ENCODE measurements around the gene LTBP3. TPM values are rescaled to one million over a fixed set of nuclear protein-coding genes. Genes with fewer than 3 reads are reported as not detected.
"Not testable (repeated sequence)": the region's sequence is repeated elsewhere in the genome, so short reads cannot be mapped to it uniquely, and the experiment has no call there.

Gene LTBP3
- total RNA-seq, 1 experiment from 2014 or later, result 10.6 TPM

DNA sequence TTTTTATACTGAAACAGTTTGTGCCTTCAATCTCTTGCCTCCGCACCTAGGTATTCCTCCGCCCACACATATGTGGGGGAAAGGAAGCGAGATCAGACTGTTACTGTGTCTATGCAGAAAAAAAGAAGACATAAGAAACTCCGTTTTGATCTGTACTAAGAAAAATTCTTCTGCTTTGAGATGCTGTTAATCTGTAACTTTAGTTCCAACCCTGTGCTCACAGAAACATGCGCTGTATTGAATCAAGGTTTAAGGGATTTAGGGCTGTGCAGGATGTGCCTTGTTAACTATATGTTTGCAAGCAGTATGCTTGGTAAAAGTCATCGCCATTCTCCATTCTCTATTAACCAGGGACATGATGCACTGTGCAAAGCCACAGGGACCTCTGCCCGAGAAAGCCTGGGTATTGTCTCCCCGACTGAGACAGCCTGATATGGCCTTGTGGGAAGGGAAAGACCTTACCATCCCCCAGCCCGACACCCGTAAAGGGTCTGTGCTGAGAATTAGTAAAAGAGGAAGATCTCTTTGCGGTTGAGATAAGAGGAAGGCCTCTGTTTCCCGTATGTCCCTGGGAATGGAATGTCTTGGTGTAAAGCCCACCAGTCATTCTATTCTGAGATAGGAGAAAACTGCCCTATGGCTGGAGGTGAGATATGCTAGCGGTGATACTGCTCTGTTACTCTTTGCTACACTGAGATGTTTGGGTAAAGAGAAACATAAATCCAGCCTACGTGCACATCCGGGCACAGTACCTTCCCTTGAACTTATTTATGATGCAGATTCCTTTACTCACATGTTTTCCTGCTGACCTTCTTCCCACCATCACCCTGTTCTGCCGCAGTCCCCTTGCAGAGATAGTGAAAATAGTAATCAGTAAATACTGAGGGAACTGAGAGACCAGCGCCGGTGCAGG lies 35.2 kb downstream of the LTBP3 start:
- WGBS (ENCODE audit: extremely low coverage, insufficient read length, low lambda C conversion rate), result no CpG with 5 or more reads among the region's 18 CpGs

GRCh38 chr11:65521777-65522521 lies 36.2 kb downstream of the LTBP3 start:
- not testable (repeated sequence) for H3K18ac ChIP-seq (ENCODE audit: insufficient read length, low read depth, low read length); H3K79me1 ChIP-seq (ENCODE audit: insufficient read depth, low read depth, low read length, poor library complexity, severe bottlenecking); H3K27ac ChIP-seq (ENCODE audit: insufficient read length, low read depth, low read length); H3K27ac Mint-ChIP-seq; H3T11ph ChIP-seq (ENCODE audit: low read length); H3K9me3 ChIP-seq (ENCODE audit: control insufficient read depth, low read depth, low read length); H3K4ac ChIP-seq (ENCODE audit: low read depth, low read length); H3K27me3 ChIP-seq (ENCODE audit: insufficient read depth, low read length); H3K23me2 ChIP-seq (ENCODE audit: insufficient read length, low read depth, low read length, poor library complexity, severe bottlenecking); H4K5ac ChIP-seq (ENCODE audit: insufficient read length, low read depth, low read length); H2BK5ac ChIP-seq (ENCODE audit: insufficient read length, low read length); H3K4me1 ChIP-seq (ENCODE audit: insufficient read depth, low read length); H3K36me3 Mint-ChIP-seq (ENCODE audit: insufficient read depth in 1 of 3, low read depth in 3 of 3); H3K9me3 Mint-ChIP-seq; H3K23ac ChIP-seq (ENCODE audit: insufficient read length, low read depth, low read length); H2BK20ac ChIP-seq (ENCODE audit: low read depth, low read length, poor library complexity, severe bottlenecking); H2BK120ac ChIP-seq (ENCODE audit: low read depth, low read length, poor library complexity, severe bottlenecking); H3K9ac ChIP-seq (ENCODE audit: extremely low read depth, insufficient read length, low read length); H2AFZ ChIP-seq (ENCODE audit: low read length); DNase-seq; H3K79me2 ChIP-seq (ENCODE audit: insufficient read depth, low read length); H4K20me1 ChIP-seq (ENCODE audit: control insufficient read depth, insufficient read depth, insufficient read length); H3K14ac ChIP-seq (ENCODE audit: insufficient read depth, low read length); H2BK12ac ChIP-seq (ENCODE audit: insufficient read length, low read depth, low read length); H3K56ac ChIP-seq (ENCODE audit: insufficient read length, low read depth, low read length); H3K4me3 Mint-ChIP-seq; H4K91ac ChIP-seq (ENCODE audit: insufficient read length, low read depth, low read length); H4K8ac ChIP-seq (replicated peaks; ENCODE audit: insufficient read length, low read depth, low read length); H2AK5ac ChIP-seq (ENCODE audit: insufficient read length, low read length); H3K4me2 ChIP-seq (ENCODE audit: insufficient read depth, insufficient read length, low read length); H2BK15ac ChIP-seq (ENCODE audit: low read depth, low read length)
- Mint-ChIP-seq H3K27me3 (ENCODE audit: low read depth) (peaks cover 18% of the 10 kb centered on the region), H3K4me1 (peaks cover 24 to 34% of the 10 kb centered on the region in 2 experiments)
- WGBS (ENCODE audit: extremely low coverage, insufficient read length, low lambda C conversion rate), result no CpG with 5 or more reads among the region's 20 CpGs

More for the DNA sequence above, 35.2 kb downstream of the LTBP3 start:
- not testable (repeated sequence) for H3K27me3 ChIP-seq (ENCODE audit: insufficient read depth, low read length); H4K8ac ChIP-seq (replicated peaks; ENCODE audit: insufficient read length, low read depth, low read length); H2BK5ac ChIP-seq (ENCODE audit: insufficient read length, low read length); H3K4ac ChIP-seq (ENCODE audit: low read depth, low read length); H4K5ac ChIP-seq (ENCODE audit: insufficient read length, low read depth, low read length); H3K23me2 ChIP-seq (ENCODE audit: insufficient read length, low read depth, low read length, poor library complexity, severe bottlenecking); H2BK15ac ChIP-seq (ENCODE audit: low read depth, low read length); H4K91ac ChIP-seq (ENCODE audit: insufficient read length, low read depth, low read length); H3K23ac ChIP-seq (ENCODE audit: insufficient read length, low read depth, low read length); H3K4me3 Mint-ChIP-seq; H2BK20ac ChIP-seq (ENCODE audit: low read depth, low read length, poor library complexity, severe bottlenecking); H3K4me1 ChIP-seq (ENCODE audit: insufficient read depth, low read length); H2AFZ ChIP-seq (ENCODE audit: low read length); H3K9me3 ChIP-seq (ENCODE audit: control insufficient read depth, low read depth, low read length); H4K20me1 ChIP-seq (ENCODE audit: control insufficient read depth, insufficient read depth, insufficient read length); H3K79me2 ChIP-seq (ENCODE audit: insufficient read depth, low read length); H2BK120ac ChIP-seq (ENCODE audit: low read depth, low read length, poor library complexity, severe bottlenecking); H3K4me2 ChIP-seq (ENCODE audit: insufficient read depth, insufficient read length, low read length); H3K9ac ChIP-seq (ENCODE audit: extremely low read depth, insufficient read length, low read length); H3K18ac ChIP-seq (ENCODE audit: insufficient read length, low read depth, low read length); H3K14ac ChIP-seq (ENCODE audit: insufficient read depth, low read length); H3K56ac ChIP-seq (ENCODE audit: insufficient read length, low read depth, low read length); DNase-seq; H3K9me3 Mint-ChIP-seq; H2AK5ac ChIP-seq (ENCODE audit: insufficient read length, low read length); H3T11ph ChIP-seq (ENCODE audit: low read length); H3K27ac Mint-ChIP-seq; H3K27ac ChIP-seq (ENCODE audit: insufficient read length, low read depth, low read length); H3K79me1 ChIP-seq (ENCODE audit: insufficient read depth, low read depth, low read length, poor library complexity, severe bottlenecking); H2BK12ac ChIP-seq (ENCODE audit: insufficient read length, low read depth, low read length)
- Mint-ChIP-seq H3K27me3 (ENCODE audit: low read depth) (peaks cover 18% of the 10 kb centered on the region), H3K4me1 (peaks cover 24 to 34% of the 10 kb centered on the region in 2 experiments), H3K36me3 (ENCODE audit: insufficient read depth in 1 of 3, low read depth in 3 of 3) (peaks cover 9 to 12% (median 9%) of the 10 kb centered on the region in 3 experiments; a peak in 6 of 7 replicates)

All from H9 (cell line).